GM23338 (cell line): ENCODE results near the gene DIP2C. TPM values are rescaled to one million over a fixed set of nuclear protein-coding genes. Genes with fewer than 3 reads are reported as not detected.

Source experiments
- ATAC-seq: fragments of 200-7000 bp; cut with Tn5 transposase; 3 replicates; pipeline ENCODE4 v1.9.1; 2020
- DNase-seq: peaks from one replicate; pipeline ENCODE4 v3.0.0-alpha.2; 2015; ENCODE audit warnings: low spot score
- H2AFZ ChIP-seq: fragments of 200-600 bp; sonication (generic); 2 replicates; pipeline ENCODE4 v1.8.0; 2016; ENCODE audit warnings: antibody characterized with exemption, mild to moderate bottlenecking, moderate library complexity
- H3F3A ChIP-seq: fragments of 200-600 bp; sonication (generic); replicated peaks from 2 replicates; pipeline ENCODE4 v1.8.0; 2017; ENCODE audit warnings: antibody characterized with exemption, mixed run types, low read depth
- H3K27ac ChIP-seq: fragments of 200-600 bp; sonication (generic); 2 replicates; pipeline ENCODE4 v1.6.1; 2016; ENCODE audit warnings: low read depth
- H3K27me3 ChIP-seq: fragments of 200-600 bp; sonication (generic); 2 replicates; pipeline ENCODE4 v1.8.0; 2016; ENCODE audit warnings: mild to moderate bottlenecking, mixed run types, moderate library complexity; ENCODE audit not compliant: insufficient read depth
- H3K36me3 ChIP-seq: fragments of 200-600 bp; sonication (generic); 2 replicates; pipeline ENCODE4 v1.8.0; 2016; ENCODE audit warnings: mild to moderate bottlenecking; ENCODE audit not compliant: insufficient read depth
- H3K4me1 ChIP-seq: fragments of 200-600 bp; sonication (generic); 2 replicates; pipeline ENCODE4 v1.8.0; 2016; ENCODE audit warnings: mild to moderate bottlenecking, moderate library complexity; ENCODE audit not compliant: insufficient read depth
- H3K4me2 ChIP-seq: fragments of 200-600 bp; sonication (generic); 2 replicates; pipeline ENCODE4 v1.7.1; 2017; ENCODE audit warnings: mixed run types
- H3K4me3 ChIP-seq: fragments of 200-600 bp; sonication (generic); 2 replicates; pipeline ENCODE4 v1.6.1; 2016; ENCODE audit warnings: mixed run types
- H3K79me2 ChIP-seq: fragments of 200-600 bp; sonication (generic); replicated peaks from 2 replicates; pipeline ENCODE4 v1.8.0; 2017; ENCODE audit warnings: mild to moderate bottlenecking; ENCODE audit not compliant: insufficient read depth
- H3K9me2 ChIP-seq: fragments of 200-600 bp; sonication (generic); 2 replicates; pipeline ENCODE4 v1.8.0; 2017; ENCODE audit not compliant: insufficient read depth
- H4K20me1 ChIP-seq: fragments of 200-600 bp; sonication (generic); replicated peaks from 2 replicates; pipeline ENCODE4 v1.8.0; 2017; ENCODE audit warnings: mild to moderate bottlenecking; ENCODE audit not compliant: insufficient read depth
- H3K27ac Mint-ChIP-seq: 2 replicates; pipeline ENCODE4 v1.8.0; 2020; ENCODE audit warnings: inconsistent platforms, mild to moderate bottlenecking, moderate library complexity, mixed read lengths
- H3K27me3 Mint-ChIP-seq: 3 replicates; pipeline ENCODE4 v1.8.0; 2022; ENCODE audit warnings: low read depth, mild to moderate bottlenecking, moderate library complexity, mixed read lengths, inconsistent platforms; ENCODE audit not compliant: insufficient read depth, poor library complexity
- H3K36me3 Mint-ChIP-seq: 3 replicates; pipeline ENCODE4 v1.8.0; 2021; ENCODE audit warnings: low read depth, mild to moderate bottlenecking, inconsistent platforms, moderate library complexity, mixed read lengths
- H3K4me1 Mint-ChIP-seq: 3 replicates; pipeline ENCODE4 v1.8.0; 2020; ENCODE audit warnings: mild to moderate bottlenecking, inconsistent platforms, mixed read lengths
- H3K4me3 Mint-ChIP-seq: 3 replicates; pipeline ENCODE4 v1.8.0; 2021; ENCODE audit warnings: moderate library complexity, mild to moderate bottlenecking, inconsistent platforms, mixed read lengths
- H3K9me3 Mint-ChIP-seq: 3 replicates; pipeline ENCODE4 v1.8.0; 2020; ENCODE audit warnings: moderate library complexity, mild to moderate bottlenecking, inconsistent platforms, mixed read lengths
- CREB1 ChIP-seq: fragments of 250-450 bp; sonication (Bioruptor Pico); IDR thresholded peaks from 2 replicates; pipeline ENCODE4 v1.5.0; 2020; ENCODE audit warnings: low read depth, mild to moderate bottlenecking, moderate library complexity
- CTCF ChIP-seq, 2 experiments: fragments of 200-600 bp in 1 of 2; sonication (generic) in 1 of 2; conservative IDR thresholded peaks; 2 replicates each; pipeline versions ENCODE4 v1.5.1 to v1.6.1; 2016 to 2017; ENCODE audit warnings: antibody characterized with exemption in 2 of 2, low read depth in 2 of 2, mild to moderate bottlenecking in 2 of 2, moderate library complexity in 1 of 2
- ETS1 ChIP-seq: IDR thresholded peaks from 2 replicates; pipeline ENCODE4 v1.6.1; 2016; ENCODE audit warnings: antibody characterized with exemption
- EZH2 ChIP-seq: fragments of 200-600 bp; sonication (generic); IDR thresholded peaks from one replicate; pipeline ENCODE4 v1.8.0; 2017; ENCODE audit warnings: antibody characterized with exemption, mild to moderate bottlenecking, low read depth; ENCODE audit not compliant: unreplicated experiment
- EZH2phosphoT487 ChIP-seq: fragments of 200-600 bp; sonication (generic); IDR thresholded peaks from one replicate; pipeline ENCODE4 v1.8.1; 2018; ENCODE audit warnings: antibody characterized with exemption; ENCODE audit not compliant: unreplicated experiment
- JUNB ChIP-seq: IDR thresholded peaks from one replicate; pipeline ENCODE4 v1.6.1; 2016; ENCODE audit warnings: antibody characterized with exemption; ENCODE audit not compliant: unreplicated experiment
- NANOG ChIP-seq: IDR thresholded peaks from 2 replicates; pipeline ENCODE4 v1.6.1; 2016; ENCODE audit warnings: antibody characterized with exemption, borderline replicate concordance
- POLR2AphosphoS5 ChIP-seq: IDR thresholded peaks from 2 replicates; pipeline ENCODE4 v1.6.1; 2016; ENCODE audit warnings: antibody characterized with exemption, low read depth
- REST ChIP-seq: IDR thresholded peaks from one replicate; pipeline ENCODE4 v1.6.1; 2018; ENCODE audit warnings: antibody characterized with exemption; ENCODE audit not compliant: unreplicated experiment
- STAT1 ChIP-seq: IDR thresholded peaks from one replicate; pipeline ENCODE4 v1.6.1; 2016; ENCODE audit warnings: antibody characterized with exemption; ENCODE audit not compliant: unreplicated experiment
- ZNF114 ChIP-seq: fragments of 250-450 bp; sonication (Bioruptor Pico); IDR thresholded peaks from 2 replicates; pipeline ENCODE4 v1.5.0; 2020; ENCODE audit warnings: mild to moderate bottlenecking, moderate library complexity
- ZNF331 ChIP-seq: fragments of 250-450 bp; sonication (Bioruptor Pico); IDR thresholded peaks from 2 replicates; pipeline ENCODE4 v1.5.0; 2020; ENCODE audit warnings: low read depth, mild to moderate bottlenecking, moderate library complexity
- ZNF462 ChIP-seq: fragments of 250-450 bp; sonication (Bioruptor Pico); IDR thresholded peaks from 2 replicates; pipeline ENCODE4 v1.5.0; 2020; ENCODE audit warnings: mild to moderate bottlenecking, moderate library complexity
- polyA plus RNA-seq: library from polyadenylated mRNA; unstranded; fragments of >200 nt; fragmentation: Nextera tagmentation; extraction: Ambion mirVana; gene quantifications from 2 replicates; pipeline ENCODE4 v1.2.1, GENCODE V29; 2016
- total RNA-seq: library from RNA; depleted of rRNA; stranded (reverse); fragments of >200 nt; shearing (Covaris generic); gene quantifications from 2 replicates; pipeline ENCODE4 v1.2.3, GENCODE V29; 2014

DIP2C gene
- total and polyA plus RNA-seq, 2 experiments from 2014 or later: 5.1 to 7.7 TPM

- Mint-ChIP-seq H3K9me3 (no peaks in the 10 kb centered on the region; the same call in 1 of the 3 replicates), H3K27ac (no peak overlapping the region), H3K4me3 (no peak overlapping the region), H3K36me3 (no peaks in the 10 kb centered on the region), H3K4me1 (no peaks in the 10 kb centered on the region; the same call in 2 of the 3 replicates), H3K27me3 (peaks cover 8% of the 10 kb centered on the region)
- DNase-seq (no peak), ATAC-seq (no peak)
- TF ChIP-seq EZH2phosphoT487: no peak
- no peak for TF ChIP-seq NANOG
- no peak for TF ChIP-seq POLR2AphosphoS5
- no peak for TF ChIP-seq JUNB
- TF ChIP-seq ZNF114: no peak
- TF ChIP-seq EZH2: no peak
- no peak for TF ChIP-seq CREB1 (CRISPR knock-in tag)
- no peak for TF ChIP-seq CTCF (conservative IDR thresholded peaks at IDR 0.05; ENCODE audit: low read depth in 2 of 2)
- no peak for TF ChIP-seq ZNF462 (CRISPR knock-in tag)
- TF ChIP-seq ZNF331 (CRISPR knock-in tag): no peak
- no peak for TF ChIP-seq STAT1
- TF ChIP-seq ETS1: no peak
- TF ChIP-seq REST: no peak
- no peaks in the 10 kb centered on the region for H3K36me3 ChIP-seq
- H3F3A ChIP-seq: no peaks in the 10 kb centered on the region
- no peaks in the 10 kb centered on the region for H4K20me1 ChIP-seq
- H3K4me3 ChIP-seq: no peak overlapping the region
- H2AFZ ChIP-seq: no peak overlapping the region
- H3K4me2 ChIP-seq: no peak overlapping the region
- no peaks in the 10 kb centered on the region for H3K4me1 ChIP-seq
- no peaks in the 10 kb centered on the region for H3K9me2 ChIP-seq
- H3K27ac ChIP-seq: no peak overlapping the region
- no peaks in the 10 kb centered on the region for H3K27me3 ChIP-seq
- H3K79me2 ChIP-seq: no peaks in the 10 kb centered on the region
Measured at GRCh38 chr10:723973-724372, 34.5 kb upstream of the DIP2C start.
